GM18508 (cell line): ENCODE data around the gene POP4.

ENCODE experiments used
- ATAC-seq: cut with Tn5 transposase; IDR thresholded peaks from one replicate; pipeline ENCODE4 v1.9.1; 2021; ENCODE audit warnings: moderate number of reproducible peaks; ENCODE audit not compliant: insufficient read depth, unreplicated experiment

Gene POP4

DNA sequence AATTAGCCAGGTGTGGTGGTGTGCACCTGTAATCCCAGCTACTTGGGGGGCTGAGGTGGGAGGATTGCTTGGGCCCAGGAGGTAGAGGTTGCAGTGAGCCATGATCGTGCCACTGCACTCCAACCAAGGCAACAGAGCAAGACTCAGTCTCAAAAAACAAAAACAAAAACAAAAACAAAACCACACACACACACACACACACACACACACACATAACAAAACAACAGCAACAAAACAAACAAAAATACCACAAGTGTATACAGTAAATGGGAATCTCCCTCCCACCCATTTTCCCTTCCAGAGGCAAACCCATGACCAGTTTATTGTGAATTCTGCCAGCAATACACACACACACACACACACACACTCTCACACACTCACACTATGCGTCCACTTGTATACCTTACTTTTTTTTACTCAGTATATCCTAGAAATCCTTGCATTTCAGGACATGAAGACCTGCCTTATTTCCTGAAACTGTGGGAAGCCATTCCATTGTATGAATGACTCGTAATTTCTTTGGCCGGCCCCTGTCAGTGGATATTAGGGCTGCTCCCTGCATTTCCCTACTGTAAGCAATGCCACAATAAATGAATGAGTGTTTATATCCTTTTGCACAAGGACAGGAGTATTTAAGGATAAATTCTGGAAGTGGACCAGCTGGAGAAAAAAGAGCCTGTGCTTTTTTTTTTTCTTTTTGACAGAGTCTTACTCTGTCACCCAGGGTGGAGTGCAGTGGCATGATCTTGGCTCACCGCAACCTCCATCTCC, 52.3 kb downstream of the POP4 start:
- ATAC-seq: no peak

DNA sequence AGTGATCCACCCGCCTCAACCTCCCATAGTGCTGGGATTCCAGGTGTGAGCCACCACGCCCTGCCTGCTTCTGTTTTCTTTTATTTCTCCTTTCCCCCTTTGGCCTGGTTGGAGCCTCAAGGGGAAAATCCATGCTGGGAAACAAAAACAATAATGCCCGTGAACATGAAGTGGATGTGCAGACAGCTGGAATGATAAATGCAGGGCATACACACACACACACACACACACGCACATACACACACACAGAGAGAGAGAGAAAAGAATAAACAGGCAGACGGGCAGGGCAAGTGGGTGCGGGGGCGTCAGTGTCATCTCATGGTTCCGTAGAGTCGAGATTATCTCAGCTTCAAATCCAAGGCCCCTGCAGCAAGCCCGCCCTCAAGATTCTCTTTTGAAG, 54.8 kb downstream of the POP4 start:
- no peak for ATAC-seq

GRCh38 chr19:29662278-29662603, 56.2 kb downstream of the POP4 start:
- ATAC-seq: no peak

GRCh38 chr19:29662604-29663404, 56.7 kb downstream of the POP4 start:
- ATAC-seq: no peak

GRCh38 chr19:29663861-29664752, 58.0 kb downstream of the POP4 start:
- ATAC-seq: no peak

DNA sequence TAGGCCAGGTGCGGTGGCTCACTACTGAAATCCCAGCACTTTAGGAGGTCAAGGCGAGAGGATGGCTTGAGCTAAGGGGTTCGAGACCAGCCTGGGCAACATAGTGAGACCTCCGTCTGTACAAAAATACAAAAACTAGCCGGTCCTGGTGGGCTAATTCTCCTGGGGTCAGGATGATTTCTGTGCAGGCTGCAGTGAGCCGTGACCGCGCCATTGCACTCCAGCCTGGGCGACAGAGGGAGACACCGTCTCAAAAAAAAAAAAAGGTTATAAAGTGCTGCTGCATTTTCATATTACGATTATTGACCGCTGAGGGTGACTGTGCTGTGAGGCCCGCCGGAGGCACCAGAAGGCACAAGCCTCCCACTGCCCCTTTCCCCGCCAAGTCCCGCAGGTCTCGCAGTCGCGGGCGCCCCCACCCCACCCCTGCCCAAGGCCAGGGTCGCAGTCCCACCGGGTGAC, 58.7 kb downstream of the POP4 start:
- ATAC-seq: no peak

- peak; percentile 54 for ATAC-seq
These were observed 59.2 kb downstream of the POP4 start, which contains the start of gene PLEKHF1 for GRCh38 chr19:29665215-29665825. TSS of gene PLEKHF1 (plus strand) at chr19:29665461. CDS start at chr19:29673840, 8,379 bp downstream.

DNA sequence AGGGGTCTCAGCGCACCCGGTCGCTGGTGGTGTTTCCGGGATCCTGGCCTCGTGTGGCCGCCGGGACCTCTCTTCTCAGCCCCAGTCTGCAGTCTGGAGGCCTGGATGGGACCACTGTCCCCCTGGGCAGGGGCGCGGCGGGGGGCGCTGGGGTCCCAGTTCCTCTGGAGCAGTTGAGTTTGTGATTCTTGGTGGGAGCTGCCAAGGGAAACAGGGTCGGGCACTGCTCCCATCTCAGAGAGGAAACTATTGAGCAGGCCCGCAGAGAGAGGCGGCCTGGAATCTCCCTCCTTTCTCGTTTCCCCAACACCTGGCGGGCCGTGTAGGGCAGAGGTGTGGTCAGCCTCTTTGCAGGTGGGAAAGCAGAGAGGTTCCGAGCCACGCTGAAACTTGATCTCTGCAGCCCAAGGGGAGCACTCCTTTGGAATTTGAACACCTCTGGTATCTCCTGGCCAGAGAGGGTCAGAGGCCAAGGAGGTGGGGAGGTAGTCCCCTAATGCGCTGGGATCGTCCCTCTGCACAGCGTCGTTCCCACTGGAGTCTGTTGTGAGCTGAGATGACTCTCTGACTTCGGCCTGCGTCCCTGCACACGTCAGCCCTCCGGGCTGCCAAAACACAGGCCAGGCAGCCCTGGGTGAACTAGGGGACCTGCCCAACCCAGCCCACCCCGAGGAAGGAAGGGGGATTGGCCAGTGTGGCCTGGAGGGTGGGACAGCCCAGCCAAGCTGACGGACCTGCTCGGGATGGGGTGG, 59.9 kb downstream of the POP4 start:
- no peak for ATAC-seq
